COLO829 (cell line): ENCODE data around the gene HIP1.
A peak's percentile ranks its signal among the peaks of the same experiment; 100 is the strongest.
"Not testable (repeated sequence)": the region's sequence is repeated elsewhere in the genome, so short reads cannot be mapped to it uniquely, and the experiment has no call there.

ENCODE experiments used
- DNase-seq: peaks from one replicate; pipeline ENCODE4 v3.0.0; 2012; ENCODE audit warnings: low spot score

The HIP1 gene

DNA sequence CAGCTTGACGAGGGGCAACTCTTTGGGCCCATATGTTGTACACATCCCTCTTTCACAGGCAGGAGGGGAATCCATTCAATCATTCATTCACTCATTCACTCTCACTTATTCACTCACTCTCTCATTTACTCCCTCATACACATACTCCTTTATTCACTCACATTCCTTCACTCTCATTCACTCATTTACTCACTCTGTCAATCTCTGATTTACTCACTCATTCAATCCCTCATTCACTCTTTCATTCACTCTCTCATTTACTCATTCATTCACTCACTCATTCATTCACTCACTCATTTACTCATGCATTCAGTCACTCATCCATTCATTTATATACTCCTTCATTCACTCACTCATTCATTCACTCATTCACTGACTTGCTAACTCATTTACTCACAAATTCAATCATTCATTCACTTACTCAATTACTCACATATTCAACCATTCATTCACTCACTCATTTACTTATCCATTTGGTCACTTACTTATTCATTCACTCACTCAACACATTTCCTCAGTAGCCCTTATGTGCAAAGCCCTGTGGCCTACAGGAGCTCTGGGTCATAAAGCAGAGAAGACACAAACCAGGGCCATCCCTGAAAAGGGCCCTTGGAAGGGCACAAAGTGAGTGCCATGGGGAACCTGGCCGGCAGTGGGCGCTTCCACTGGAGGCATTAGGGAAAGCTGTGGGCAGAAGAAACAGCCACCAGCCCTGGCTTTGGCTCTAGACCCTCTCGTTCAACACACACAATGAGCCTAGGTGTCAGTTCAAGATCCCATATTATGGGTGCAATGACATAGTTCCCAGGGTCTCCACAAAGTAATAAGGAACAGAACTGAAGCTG, 26.0 kb downstream of the HIP1 start:
- DNase-seq = no peak

DNA sequence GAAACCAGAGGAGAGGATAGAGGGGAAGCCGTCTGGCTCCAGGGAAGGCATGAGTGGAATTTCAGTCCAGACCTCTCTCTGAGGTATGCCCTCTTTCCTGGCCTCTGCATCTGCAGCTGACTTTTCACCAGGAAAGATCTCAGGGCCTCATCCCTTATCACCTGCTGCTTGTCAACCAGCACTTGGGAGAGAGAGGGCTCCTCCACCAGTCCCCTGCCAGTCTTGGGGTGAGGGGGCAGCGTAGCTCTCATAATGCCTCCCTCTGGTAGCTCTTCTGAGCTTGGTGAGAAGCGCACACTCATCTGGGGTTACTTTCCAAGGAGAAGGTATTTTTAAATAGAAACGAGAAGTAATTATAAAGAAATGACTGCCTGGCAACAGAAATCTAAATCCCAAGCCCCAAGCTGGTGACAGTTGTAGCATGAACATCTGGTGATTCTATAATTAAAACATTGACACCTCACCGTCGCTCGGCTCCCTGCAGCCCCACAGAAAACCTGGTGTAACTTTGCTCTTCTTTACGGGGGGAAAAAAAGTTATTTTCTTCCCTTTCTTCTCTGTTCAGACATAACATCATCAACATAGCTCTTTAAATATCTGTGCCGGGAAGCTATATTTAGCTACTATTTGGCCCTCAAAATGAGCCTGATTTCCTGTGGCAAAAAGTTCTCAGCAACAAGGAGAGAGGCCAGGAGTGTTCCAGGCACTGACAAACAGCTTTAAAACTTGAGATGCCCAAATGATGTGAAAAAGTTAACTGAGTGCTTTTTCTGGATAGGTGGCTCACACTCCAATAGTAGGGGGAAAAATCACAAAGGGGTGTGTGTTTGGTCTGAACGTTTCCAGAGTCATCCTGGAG, 26.9 kb downstream of the HIP1 start:
- no peak for DNase-seq

DNA sequence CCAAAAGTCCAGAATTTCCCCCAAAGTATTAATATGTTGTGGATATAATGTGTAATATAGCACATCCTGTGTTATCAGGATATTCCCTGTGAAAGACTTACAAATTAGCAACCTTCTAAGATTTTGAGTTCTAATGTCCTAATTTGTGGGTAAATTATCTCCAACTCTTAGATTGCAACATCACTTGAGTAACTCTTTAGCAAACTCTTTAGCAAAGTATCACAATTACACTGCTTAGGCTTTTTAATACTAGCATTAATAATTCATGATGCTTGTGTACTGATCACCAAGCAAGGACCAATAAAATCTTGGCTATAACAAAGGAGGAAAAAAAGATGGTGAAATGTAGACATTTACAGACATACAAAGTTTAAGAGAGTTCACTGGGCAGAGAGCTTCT, 27.7 kb downstream of the HIP1 start:
- no peak for DNase-seq

DNA sequence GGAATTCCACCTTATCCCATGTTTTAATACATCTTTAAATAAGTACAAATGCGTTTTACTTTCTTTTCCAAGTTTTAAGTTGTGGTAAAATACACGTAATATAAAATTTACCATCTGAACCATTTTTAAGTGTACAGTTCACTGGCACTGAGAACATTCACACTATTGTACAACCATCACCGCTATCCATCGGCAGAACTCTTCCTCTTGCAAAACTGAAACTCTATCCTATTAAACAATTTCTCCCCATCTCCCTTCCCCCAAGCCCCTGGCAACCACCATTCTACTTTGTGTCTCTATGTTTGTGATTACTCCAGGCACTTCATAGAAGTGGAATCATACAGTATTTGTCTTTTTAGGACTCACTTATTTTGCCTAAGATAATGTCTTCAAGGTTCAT, 33.8 kb downstream of the HIP1 start:
- no peak for DNase-seq

DNA sequence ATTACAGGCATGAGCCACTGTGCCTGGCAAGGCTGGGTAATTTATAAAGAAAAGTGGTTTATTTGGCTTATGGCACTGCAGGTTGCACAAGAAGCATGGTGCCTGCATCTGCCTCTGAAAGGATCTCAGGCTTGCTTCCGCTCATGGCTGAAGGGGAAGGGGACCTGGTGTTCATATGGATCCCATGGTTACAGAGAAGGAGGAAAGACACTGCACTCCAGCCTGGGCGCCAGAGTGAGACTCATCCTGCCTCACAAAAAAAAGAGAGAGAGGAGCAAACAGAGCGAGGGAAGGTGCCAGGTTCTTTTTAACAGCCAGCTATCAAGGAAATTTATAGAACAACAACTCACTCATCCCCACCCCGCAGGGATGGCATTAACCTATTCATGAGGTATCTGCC, 36.2 kb downstream of the HIP1 start:
- DNase-seq = no peak

DNA sequence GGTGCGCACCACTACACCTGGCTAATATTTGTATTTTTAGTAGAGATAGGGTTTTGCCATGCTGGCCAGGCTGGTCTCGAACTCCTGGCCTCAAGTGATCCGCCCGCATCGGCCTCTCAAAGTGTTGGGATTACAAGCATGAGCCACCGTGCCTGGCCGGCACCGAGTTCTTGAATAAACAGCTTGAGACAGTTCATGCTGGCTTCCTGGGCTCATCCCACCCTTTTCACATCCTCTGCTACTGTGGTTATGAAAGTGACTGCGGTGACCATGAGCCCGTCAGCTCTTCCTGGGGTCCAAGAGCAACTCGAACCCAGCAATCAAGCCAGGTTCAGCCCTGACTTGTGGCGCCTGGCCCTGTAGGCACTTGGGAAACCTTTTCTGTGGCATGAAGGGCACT, 38.7 kb downstream of the HIP1 start:
- DNase-seq = no peak

DNA sequence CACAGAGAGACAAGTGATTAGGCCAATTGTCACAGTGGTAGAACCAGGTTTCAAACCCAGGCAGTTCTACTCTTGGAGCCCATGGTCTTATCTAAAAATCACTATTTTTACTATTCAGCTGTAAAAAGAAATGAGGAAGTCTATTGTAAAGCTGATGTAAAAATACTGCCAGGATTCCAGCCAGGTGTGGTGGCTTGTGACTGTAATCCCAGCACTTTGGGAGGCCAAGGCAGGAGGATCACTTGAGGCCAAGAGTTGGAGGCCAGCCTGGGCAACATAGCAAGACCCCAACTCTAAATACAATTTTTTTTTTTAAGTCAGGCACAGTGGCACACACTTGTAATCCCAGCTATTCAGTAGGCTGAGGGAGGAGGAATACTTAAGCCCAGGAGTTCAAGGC, 40.4 kb downstream of the HIP1 start:
- DNase-seq = no peak

DNA sequence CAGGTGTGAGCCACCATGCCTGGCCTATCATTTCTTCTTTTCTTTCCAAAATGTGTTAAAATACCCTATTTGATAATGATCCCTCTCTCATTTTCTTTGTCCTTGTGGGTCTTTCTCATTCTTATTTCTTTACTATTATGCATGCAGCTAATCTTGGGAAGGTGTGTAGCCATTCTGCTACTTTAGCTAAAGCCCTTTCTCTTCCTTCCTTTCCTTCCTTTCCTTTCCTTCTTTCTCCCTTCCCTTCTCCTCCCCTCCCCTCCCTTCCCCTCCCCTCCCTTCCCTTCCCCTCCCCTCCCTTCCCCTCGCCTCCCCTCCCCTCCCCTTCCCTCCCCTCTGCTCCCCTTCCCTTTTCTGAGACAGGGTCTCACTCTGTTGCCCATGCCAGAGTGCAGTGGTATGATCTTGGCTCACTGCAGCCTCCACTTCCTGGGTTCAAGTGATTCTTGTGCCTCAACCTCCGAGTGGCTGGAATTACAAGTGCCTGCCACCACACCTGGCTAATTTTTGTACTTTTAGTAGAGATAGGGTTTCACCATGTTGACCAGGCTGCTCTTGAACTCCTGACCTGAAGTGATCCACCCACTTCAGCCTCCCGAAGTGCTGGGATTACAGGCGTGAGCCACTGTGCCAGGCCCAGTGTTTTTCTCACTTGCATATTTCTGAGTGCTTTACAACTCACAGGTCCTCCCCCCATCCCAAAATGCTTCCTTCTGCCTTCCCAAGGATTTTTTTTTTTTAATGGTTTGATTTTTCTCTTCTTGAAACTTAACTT, 42.3 kb downstream of the HIP1 start:
- no peak for DNase-seq

DNA sequence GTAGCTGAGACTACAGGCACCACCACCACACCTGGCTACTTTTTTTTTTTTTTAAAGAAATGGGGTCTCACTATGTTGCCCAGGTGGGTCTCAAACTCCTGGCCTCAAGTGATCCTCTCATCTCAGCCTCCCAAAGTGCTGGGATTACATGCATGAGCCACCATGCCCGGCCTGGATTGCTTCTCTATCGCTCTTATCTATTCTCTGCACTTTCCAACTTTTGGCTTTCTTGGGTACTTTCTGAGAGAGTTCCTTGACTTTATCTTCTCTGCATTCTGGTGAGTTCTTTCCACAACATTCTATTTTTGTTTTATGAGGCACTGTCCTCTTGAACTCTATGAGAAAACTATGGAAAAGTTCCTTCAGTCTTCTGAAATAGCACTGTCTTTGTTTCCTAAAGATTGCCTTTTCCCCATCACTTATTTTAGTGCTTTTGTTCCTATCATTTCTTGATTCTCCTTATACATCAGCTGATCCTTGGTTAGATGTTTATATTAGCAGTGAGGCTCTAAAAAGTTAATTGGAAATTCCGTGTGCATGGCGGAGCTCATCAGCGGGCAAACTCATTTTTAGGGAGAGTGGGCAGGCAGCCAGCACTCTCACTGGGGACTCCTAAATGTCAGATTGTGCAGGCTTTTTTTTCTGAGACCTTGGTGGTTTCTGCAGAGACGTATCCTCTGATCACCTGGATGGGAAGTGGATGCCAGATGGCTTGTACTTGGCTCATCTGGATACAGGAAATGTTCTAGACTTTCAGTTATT, 43.9 kb downstream of the HIP1 start:
- peak; percentile 28 for DNase-seq

DNA sequence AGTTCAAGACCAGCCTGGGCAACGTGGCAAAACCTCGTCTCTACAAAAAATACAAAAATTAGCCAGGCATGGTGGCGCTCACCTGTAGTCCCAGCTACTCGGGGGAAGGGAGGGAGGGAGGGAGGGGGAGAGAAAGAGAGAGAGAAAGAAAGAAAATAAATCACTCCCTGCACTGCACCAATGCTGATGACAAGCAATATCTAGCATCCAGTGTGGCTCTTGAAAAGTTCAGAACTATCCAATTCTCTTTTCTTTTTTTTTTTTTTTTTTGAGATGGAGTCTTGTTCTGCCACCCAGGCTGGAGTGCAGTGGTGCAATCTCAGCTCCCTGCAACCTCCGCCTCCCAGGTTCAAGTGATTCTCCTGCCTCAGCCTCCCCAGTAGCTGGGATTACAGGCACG, 45.1 kb downstream of the HIP1 start:
- DNase-seq = not testable (repeated sequence)

DNA sequence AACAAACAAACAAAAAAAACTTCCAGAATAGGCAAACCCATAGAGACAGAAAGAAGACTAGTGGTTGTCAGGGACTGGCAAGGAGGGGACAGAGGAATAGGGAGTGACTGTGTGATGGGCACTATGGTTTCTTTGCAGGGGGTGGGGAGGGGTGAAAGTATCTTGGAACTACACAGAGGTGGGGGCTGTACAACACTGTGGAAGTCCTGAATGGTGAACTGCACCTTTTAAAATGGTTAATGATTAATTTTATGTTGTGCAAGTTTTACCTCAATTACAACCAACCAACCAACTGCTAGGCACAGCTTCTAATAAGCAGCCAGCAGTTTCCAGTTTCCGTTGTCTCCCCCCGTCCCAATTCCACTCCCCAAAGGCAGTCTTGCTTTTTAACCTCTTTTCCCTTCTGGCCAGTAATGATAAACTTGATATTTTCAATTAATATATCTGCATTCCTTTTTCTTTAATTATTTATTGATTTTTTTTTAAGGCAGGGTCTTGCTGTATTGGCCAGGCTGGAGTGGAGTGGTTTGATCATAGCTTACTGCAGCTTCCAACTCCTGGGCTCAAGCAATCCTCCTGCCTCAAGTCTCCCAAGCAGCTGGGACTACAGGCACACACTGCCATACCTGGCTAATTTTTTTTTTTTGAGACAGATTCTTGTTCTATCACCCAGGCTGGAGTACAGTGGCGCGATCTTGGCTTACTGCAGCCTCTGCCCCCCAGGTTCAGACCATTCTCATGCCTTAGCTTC, 46.8 kb downstream of the HIP1 start:
- DNase-seq = no peak

DNA sequence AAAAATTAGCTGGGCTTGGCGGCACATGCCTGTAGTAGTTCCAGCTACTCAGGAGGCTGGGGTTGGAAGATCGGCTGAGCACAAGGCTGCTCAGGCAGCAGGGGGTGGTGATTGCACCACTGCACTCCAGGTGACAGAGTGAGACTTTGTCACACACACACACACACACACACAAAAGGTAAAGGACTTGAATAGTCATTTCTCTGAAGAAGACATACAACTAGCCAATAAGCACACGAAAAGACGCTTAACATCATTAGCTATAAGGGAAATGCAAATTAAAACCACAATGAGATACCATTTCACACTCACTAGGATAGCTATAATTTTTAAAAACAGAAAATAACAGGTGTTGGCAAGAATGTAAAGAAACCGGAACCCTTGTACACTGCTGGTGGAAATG, 48.6 kb downstream of the HIP1 start:
- DNase-seq = no peak

DNA sequence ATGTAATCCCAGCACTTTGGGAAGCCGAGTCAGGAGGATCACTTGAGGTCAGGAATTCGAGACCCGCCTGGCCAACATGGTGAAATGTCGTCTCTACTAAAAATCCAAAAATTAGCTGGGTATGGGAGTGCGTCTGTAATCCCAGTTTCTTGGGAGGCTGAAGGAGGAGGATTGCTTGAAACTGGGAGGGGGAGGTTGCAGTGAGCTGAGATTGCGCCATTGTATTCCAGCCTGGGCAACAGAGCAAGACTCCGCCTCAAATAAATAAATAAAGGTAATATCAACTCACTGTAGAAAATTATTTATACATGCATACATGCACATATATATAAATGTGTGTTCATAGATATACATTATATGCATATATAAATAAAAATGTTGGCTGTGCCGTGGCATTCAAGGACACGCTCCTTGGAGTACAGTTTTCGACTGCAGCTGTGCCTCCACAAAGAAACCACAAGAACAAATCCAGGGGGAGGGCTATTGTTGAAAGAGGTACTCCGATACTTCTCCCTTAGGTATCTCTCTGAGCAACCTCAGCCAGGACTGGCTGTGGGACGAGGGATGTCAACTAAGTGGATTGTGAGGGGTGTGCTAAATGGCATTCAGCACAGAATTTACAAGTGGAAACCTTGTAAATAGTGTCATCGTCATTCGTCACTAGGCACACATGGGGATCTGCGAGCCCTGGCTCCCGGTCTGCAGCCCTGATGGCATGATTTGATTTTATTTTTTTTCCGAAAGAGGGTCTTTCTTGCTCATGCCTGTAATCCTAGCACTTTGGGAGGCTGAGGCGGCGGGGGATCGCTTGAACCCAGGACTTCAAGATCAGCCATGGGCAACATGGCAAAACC, 49.3 kb downstream of the HIP1 start:
- DNase-seq = no peak

DNA sequence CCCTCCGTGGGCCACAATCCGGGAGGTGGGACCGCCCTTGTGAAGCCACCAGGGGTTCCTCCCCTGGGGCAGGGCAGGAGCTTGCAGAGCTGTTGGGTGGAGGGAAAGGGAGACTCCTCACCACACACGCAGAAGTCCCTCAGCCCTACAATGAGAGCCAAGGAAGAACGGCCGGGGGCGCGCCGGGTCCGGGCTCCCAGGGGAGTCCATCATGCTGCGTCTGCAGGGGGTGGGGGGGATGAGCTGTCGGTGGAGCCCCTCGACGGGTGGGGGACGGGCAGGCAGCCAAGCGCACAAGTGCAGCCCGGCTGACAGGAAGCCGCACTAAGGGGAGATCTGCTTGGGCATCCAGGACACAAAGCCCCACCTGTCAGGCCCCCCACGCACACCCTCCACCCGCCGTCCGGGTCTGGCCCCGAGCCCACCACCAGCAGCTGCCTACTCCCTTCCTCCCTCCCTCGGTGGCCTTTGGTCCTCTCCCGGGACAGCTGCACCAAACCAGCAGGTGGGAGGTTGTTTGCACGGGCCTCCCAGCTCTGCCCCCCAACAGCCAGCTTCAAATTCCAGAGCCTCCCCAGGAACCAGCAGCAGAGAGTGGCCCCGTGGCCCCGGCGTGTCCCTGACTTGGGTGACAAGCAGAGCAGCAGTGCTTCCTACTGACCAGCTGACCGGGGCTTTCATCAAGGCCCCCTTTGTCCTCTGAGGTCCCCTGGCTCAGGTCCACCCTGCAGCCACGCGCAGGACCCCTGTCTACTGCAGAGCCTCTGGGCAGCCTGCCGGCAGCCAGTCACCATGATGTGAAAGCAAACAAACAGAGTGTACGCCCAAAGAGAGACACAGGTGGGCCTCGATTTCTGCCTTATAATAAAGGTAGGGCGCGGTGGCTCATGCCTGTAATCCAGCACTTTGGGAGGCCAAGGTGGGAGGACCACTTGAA, 50.3 kb downstream of the HIP1 start:
- DNase-seq = no peak

DNA sequence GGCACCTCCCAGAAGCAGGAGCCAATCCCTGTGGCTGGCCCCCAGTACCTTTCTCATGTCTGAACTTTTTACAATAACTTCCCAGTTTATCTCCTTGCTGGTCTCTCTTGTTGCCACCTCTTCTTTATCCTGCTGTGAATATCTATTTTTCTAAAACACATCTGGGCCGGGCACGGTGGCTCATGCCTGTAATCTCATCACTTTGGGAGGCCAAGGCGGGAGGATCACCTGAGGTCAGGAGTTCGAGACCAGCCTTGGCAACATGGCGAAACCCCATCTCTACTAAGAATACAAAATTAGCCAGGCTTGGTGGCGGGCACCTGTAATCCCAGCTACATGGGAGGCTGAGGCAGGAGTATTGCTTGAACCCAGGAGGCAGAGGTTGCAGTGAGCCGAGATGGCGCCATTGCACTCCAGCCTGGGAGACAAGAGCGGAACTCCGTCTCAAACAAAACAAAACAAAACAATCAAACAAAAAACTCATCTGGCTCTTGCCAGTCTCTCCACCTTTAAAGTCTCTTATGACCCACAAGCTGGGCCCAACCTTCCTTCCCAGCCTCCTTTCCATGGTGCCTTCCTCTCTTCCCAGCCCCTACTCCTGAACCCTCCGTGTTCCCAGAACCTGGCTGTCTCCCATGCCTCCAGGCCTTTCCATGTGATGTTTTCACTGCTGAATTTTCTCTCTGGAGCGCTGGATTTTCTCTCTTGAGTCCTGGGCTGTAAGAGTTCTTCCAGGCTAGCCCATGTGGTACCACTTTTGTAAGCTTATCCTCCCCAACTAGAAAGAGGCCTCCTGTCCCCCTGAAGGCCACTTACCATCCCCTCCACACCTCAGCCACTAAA, 51.3 kb downstream of the HIP1 start:
- DNase-seq = no peak

DNA sequence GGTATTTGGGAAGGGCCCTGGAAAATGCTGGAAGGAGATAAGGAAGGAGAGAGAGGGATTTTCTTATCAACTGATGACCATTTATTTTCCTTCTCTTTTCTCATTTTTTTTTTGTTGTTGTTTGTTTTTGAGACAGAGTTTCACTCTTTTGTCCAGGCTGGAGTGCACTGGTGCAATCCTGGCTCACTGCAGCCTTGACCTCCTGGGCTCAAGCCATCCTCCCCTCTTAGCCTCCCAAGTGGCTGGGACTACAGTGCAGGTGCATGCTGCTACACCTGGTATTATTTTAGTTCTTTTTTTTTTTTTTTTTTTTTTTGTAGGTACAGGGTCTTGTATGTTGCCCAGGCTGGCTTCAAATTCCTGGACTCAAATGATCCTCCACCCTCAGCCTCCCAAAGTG, 52.2 kb downstream of the HIP1 start:
- no peak for DNase-seq

DNA sequence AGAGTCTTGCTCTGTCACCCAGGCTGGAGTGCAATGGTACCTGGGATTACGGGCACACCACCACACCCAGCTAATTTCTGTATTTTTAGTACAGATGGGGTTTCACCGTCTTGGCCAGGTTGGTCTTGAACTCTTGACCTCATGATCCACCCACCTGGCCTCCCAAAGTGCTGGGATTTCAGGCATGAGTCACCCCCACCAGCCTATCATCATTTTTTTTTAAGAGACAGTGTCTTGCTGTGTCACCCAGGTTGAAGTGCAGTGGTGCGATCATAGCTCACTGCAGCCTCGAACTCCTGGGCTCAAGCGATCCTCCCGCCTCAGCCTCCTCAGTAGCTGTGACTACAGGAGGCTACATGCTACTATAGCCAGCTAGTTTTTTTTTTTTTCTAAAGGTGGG, 56.7 kb downstream of the HIP1 start:
- DNase-seq = not testable (repeated sequence)

DNA sequence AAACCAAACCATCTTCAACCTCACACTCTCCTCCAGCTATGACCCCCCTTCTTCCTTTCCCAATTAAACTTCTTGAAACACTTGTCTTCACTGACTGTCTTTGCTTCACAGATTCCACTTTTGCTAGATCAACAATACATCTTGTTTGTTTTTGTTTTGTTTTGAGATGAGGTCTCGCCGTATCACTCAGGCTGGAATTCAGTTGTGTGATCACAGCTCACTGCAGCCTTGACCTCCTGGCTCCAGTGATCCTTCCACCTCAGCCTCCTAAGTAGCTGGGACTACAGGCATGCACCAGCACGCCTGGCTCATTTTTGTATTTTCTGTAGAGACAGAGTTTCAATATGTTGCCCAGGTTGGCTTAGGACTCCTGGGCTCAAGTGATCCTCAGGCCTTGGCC, 59.7 kb downstream of the HIP1 start:
- no peak for DNase-seq
